Ovary (tissue), 9 donors: Measurements from ENCODE around the gene MYO15B. TPM values are rescaled to one million over a fixed set of nuclear protein-coding genes. Genes with fewer than 3 reads are reported as not detected.

Source experiments
- DNase-seq, 5 donors: peaks; one replicate each; pipeline ENCODE4 v3.0.0-alpha.2; 2019 to 2020
- H3K27ac ChIP-seq, 2 donors: fragments of 200-600 bp; one replicate each; pipeline versions ENCODE4 v1.5.1 to v1.8.0; 2019 to 2022
- H3K27me3 ChIP-seq: fragments of 200-600 bp; one replicate; pipeline ENCODE4 v1.8.0; 2022
- H3K36me3 ChIP-seq: fragments of 200-600 bp; sonication (generic); one replicate; pipeline ENCODE4 v1.5.1; 2019
- H3K4me1 ChIP-seq: one replicate; pipeline ENCODE4 v1.8.1; 2013; ENCODE audit warnings: mild to moderate bottlenecking, moderate library complexity; ENCODE audit not compliant: insufficient read depth
- H3K4me3 ChIP-seq: fragments of 200-600 bp; sonication (generic); one replicate; pipeline ENCODE4 v1.5.1; 2017
- H3K9me3 ChIP-seq, 2 donors: fragments of 200-600 bp in 1 of 2; sonication (generic) in 1 of 2; one replicate each; pipeline versions ENCODE4 v1.5.1 to v1.8.1; 2013 to 2019; ENCODE audit warnings: mild to moderate bottlenecking in 1 of 2, moderate library complexity in 1 of 2
- CTCF ChIP-seq, 3 donors: fragments of 450-650 bp in 2 of 3; fragments of 200-600 bp in 1 of 3; IDR thresholded peaks; one replicate each; pipeline versions ENCODE4 v1.5.1 to v1.8.0; 2016 to 2022; ENCODE audit warnings: antibody characterized with exemption in 3 of 3, mild to moderate bottlenecking in 1 of 3
- EP300 ChIP-seq: sonication (generic); formaldehyde crosslinking; IDR thresholded peaks from one replicate; pipeline ENCODE4 v1.6.1; 2017; ENCODE audit warnings: antibody characterized with exemption
- POLR2A ChIP-seq: fragments of 450-650 bp; IDR thresholded peaks from one replicate; pipeline ENCODE4 v1.6.1; 2017; ENCODE audit warnings: antibody characterized with exemption, mild to moderate bottlenecking, moderate library complexity
- WGBS, 3 donors: extraction: QIAGEN DNeasy Blood & Tissue Kit in 1 of 3; methylation state at CpG; one replicate each; pipeline versions ENCODE4 v1.1.5 to v1.1.7; 2013 to 2017; 5-methylcytosine and 5-hydroxymethylcytosine counted together
- intact Hi-C, 4 donors: fragments of 100-400 bp; cut with DNase I; formaldehyde crosslinking; loops; one replicate each; pipeline versions ENCODE4 v1.11.0 to v1.15.1; 2022 to 2023
- polyA plus RNA-seq, 2 donors: library from polyadenylated mRNA; stranded (reverse); fragments of 200-250 nt in 1 of 2; fragments of 350-450 nt in 1 of 2; fragmentation: Illumina TruSeq in 1 of 2; extraction: RNeasy Lipid Tissue Mini Kit (QIAGEN cat#74804) in 1 of 2; gene quantifications; one replicate each; pipeline ENCODE4 v1.2.3, GENCODE V29; 2013 to 2014
- total RNA-seq, 7 donors: library from RNA; depleted of rRNA in 2 of 7; stranded (reverse); fragments of >200 nt in 2 of 7; fragmentation: NEBNext Ultra II Directional in 3 of 7; extraction: Animal tissue kit (Norgen Biotek cat#: 25700) in 3 of 7; gene quantifications; one replicate each; pipeline versions ENCODE4 v1.1.0 to v1.2.4, GENCODE V29; 2016 to 2023
- donor health status: DM: no; HTN: no; CAD: no; lungs with moderate emphysema.
- donor health status: DM: no; HTN: no; CAD: no.
- donor health status: Bipolar disorder and iron deficiency.
- donor health status: DM: yes; HTN: yes; CAD: no.
- donor health status: DM: no; HTN: no; CAD: no.
- donor health status: DM: yes; HTN: yes; CAD: no.

Gene MYO15B
- total and polyA plus RNA-seq, 9 donors: 31.0 to 383 (median 238) TPM

DNA sequence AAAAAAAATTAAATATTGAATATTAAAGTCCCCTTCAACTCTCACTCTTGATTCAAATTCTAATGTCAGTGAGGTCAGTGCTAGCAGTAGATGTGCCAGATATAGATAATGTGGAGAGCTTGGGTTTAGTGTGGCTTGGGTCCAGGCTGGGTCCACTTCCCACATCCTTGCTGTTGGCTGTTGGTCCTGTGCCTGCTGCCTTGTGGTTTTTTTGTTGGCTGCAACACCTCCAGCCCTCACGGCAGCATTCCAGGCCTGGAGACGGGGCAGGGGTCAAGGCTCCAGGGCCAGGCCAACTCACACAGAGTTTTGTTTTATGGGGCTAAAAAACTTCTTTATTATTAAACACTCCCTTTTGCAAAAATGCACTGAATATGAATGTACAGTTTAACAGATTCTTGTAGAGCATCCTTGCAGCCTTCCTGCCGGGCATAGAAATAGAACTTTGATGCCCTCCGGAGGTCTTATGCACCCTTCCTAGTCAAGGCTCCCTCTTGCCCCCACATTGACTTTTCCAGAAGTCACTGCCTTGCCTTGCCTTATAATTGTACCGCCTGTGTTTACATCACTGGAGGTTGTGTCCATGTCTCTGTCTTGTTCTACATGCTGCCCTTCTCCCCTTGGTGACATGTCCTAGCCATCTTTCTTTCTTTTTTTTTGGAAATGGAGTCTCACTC is 25.5 kb upstream of the MYO15B start:
- DNase-seq: peak in 1 of 5 donors; percentile 61
- H3K27me3 ChIP-seq: no peaks in the 10 kb centered on the region
- peaks cover 10% of the 10 kb centered on the region for H3K4me1 ChIP-seq
- H3K4me3 ChIP-seq: no peak overlapping the region
- no peak for TF ChIP-seq POLR2A
- TF ChIP-seq EP300: no peak
- no peak for TF ChIP-seq CTCF (IDR thresholded peaks at IDR 0.05)
- H3K27ac ChIP-seq: no peak overlapping the region
- no peaks in the 10 kb centered on the region for H3K9me3 ChIP-seq
- intact Hi-C loops: no loop called here
- 25 to 45% (median 35%) methylated on average over 5 of the region's 5 CpGs for WGBS, 3 donors
- H3K36me3 ChIP-seq: no peaks in the 10 kb centered on the region

DNA sequence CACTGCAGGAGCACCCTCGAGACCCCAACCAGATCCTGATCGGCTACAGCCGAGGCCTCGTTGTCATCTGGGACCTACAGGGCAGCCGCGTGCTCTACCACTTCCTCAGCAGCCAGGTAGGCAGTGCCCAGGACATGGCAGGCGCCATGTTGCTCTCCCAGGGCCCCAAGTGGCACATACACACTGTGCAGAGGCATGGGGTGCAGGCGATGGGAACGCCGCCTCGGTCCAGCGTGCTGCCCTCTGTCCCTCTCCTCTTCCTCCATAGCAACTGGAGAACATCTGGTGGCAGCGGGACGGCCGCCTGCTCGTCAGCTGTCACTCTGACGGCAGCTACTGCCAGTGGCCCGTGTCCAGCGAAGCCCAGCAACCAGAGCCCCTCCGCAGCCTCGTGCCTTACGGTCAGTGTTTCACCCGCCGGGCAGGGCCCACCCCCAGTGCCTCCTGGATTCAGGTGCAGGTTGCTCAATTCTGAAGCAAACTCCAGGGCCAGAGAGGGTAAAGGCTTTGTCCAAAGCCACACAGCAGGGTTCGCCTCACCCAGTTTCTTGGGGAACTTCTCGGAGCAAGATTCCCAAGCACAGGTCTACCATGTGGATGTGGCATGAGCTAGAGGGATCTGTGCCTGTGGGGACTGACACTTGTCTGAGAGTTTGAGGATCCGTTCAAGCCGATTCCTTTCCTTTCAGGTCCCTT is 24.4 kb upstream of the MYO15B start:
- no peak overlapping the region for H3K4me3 ChIP-seq
- WGBS, 3 donors: 94 to 95% (median 95%) methylated on average over 26 to 28 of the region's 28 CpGs
- no peak overlapping the region for H3K27ac ChIP-seq
- no peaks in the 10 kb centered on the region for H3K27me3 ChIP-seq
- peaks cover 4% of the 10 kb centered on the region for H3K4me1 ChIP-seq
- intact Hi-C loops: no loop called here
- no peaks in the 10 kb centered on the region for H3K9me3 ChIP-seq
- no peak for DNase-seq
- TF ChIP-seq CTCF (IDR thresholded peaks at IDR 0.05) (no peak), EP300 (no peak), POLR2A (no peak)
- no peaks in the 10 kb centered on the region for H3K36me3 ChIP-seq

- WGBS, 3 donors: 94 to 96% (median 95%) methylated on average over 11 of the region's 11 CpGs
- H3K9me3 ChIP-seq: no peaks in the 10 kb centered on the region
- H3K27me3 ChIP-seq: no peaks in the 10 kb centered on the region
- no peak for TF ChIP-seq EP300
- no peak for TF ChIP-seq CTCF (IDR thresholded peaks at IDR 0.05)
- no peak for TF ChIP-seq POLR2A
- no peak for DNase-seq
- peaks cover 4% of the 10 kb centered on the region for H3K4me1 ChIP-seq
- H3K36me3 ChIP-seq: no peaks in the 10 kb centered on the region
- intact Hi-C loops: no loop called here
- H3K27ac ChIP-seq: no peak overlapping the region
- H3K4me3 ChIP-seq: no peak overlapping the region
Observed at GRCh38 chr17:75564195-75564594, 23.4 kb upstream of the MYO15B start.

DNA sequence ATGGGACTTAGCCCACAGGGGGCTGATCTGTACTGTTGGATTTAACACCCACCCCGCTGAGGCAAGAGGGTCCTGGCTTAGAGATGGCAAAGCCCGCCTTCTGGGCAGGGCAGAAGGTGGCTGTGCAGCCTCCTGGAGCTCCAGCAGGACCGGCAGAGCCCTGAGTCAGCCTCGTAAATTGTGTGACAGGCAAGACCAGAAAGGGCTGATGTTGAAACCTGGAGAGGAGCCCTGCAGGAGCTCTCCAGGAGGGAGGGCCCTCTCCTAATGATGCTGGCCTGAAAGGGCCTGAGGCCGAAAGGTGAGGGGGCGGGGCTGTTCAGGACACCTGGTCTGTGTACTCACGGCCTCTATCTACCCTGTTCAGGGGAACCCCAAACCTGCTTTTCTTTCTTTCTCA is 22.5 kb upstream of the MYO15B start:
- Histone ChIP-seq H3K27ac (no peak overlapping the region), H3K9me3 (no peaks in the 10 kb centered on the region), H3K36me3 (no peaks in the 10 kb centered on the region), H3K4me3 (no peak overlapping the region), H3K27me3 (no peaks in the 10 kb centered on the region), H3K4me1 (peaks cover 4% of the 10 kb centered on the region)
- 84 to 85% (median 85%) methylated on average over 7 of the region's 7 CpGs for WGBS, 3 donors
- TF ChIP-seq EP300: no peak
- no peak for TF ChIP-seq CTCF (IDR thresholded peaks at IDR 0.05)
- TF ChIP-seq POLR2A: no peak
- intact Hi-C loops: no loop called here
- DNase-seq: no peak
